H54 (cell line): ENCODE measurements around the gene MYCBPAP.

ENCODE experiments used
- DNase-seq: peaks from one replicate; pipeline ENCODE4 v3.0.0; 2011; ENCODE audit warnings: low spot score, mixed read lengths; ENCODE audit not compliant: insufficient read length
- FAIRE-seq: peaks from 3 replicates; lab custom pipeline; 2011; peaks lifted over from hg19 to GRCh38; lab: Jason Lieb, UNC
- POLR2A ChIP-seq: IDR thresholded peaks from 2 replicates; pipeline ENCODE4 v1.6.1; 2011; ENCODE audit warnings: low read depth, mild to moderate bottlenecking, low read length

MYCBPAP gene

DNA sequence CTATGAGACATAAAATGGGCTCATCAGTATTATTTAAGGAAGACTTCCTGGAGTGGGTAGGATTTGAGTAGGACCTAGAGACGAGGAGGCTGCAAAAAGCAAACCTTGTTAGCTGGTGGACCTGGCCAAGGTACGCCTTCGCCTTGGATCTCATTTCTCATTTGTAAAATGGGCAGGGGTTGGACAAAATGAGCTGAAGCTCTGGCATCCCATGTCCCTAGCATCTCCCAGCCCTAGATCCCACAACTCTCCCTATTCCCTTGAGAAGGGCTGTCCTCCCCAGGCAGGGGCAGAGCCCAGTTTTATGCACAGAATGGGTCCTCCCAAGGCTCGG is 38.4 kb downstream of the MYCBPAP start:
- no peak for TF ChIP-seq POLR2A
- FAIRE-seq, result no peak
- DNase-seq, result no peak

DNA sequence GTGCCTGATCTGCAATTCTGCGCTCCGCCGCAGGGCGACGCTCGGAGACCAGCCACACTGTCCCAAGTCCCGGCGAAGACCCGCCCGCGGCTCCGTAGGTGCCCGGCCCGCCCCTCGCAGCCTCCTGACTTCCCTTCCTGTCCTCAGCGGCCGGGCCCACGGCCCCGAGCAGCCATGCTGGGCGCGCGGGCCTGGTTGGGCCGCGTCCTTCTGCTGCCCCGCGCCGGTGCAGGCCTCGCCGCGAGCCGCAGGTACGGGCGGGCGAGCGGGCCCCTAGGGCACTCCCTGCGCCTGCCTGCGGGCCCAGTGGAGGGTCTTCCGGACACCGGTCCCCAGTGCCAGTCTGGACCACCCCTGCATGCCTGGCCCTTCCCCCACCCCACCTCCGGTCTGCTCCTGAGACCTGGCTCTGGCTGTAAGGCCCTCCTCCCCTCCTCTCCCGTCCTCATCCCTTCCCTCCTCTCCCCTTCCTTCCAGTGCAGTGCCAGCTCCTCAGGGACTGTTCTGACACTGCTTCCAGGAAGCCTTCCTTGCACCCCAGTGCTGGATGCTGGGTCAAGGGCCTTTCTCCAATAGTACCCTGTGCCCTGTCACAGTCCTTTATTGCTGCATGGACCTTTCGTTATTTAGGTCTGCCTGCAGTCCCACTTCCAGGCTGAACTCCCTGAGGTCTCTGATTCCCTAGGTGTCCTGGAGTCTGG is 38.9 kb downstream of the MYCBPAP start, which contains the start of gene SPATA20:
TSS of gene SPATA20 (plus strand) at position 140 of the 701 bp plus-strand sequence. CDS start at position 175, 35 bp downstream.
- FAIRE-seq, result no peak
- peak; percentile 84 for TF ChIP-seq POLR2A

DNA sequence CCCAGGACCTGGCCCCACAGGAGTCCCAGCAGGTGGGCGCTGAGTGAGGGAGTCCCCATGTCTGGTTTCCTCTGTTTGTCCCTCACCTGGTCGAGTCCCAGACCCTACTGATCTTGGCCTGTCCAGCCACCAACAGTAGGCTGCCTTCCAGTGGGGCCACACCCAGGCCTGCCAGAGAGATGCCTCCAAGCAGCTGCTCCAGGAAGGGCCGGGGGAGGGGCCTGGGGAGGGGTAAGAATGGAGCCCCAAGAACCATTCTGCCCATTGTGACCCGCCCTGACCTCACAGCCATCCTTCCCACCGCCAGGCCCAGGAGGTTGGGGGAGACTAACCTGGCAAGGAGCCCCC is 39.5 kb downstream of the MYCBPAP start:
- TF ChIP-seq POLR2A, result no peak
- DNase-seq, result no peak
- no peak for FAIRE-seq

More for the DNA sequence above, 38.9 kb downstream of the MYCBPAP start, which contains the start of gene SPATA20:
- peak; percentile 96 for DNase-seq

DNA sequence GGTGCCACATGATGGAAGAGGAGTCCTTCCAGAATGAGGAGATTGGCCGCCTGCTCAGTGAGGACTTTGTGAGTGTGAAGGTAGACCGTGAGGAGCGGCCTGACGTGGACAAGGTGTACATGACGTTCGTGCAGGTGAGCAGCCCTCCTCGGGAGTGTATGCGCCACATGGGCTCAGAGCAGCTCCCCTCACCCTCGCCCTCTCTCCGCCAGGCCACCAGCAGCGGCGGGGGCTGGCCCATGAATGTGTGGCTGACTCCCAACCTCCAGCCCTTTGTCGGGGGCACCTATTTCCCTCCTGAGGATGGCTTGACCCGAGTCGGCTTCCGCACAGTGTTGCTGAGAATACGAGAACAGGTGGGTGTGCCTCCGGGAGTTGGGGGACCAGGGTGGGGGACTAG is 40.6 kb downstream of the MYCBPAP start:
- no peak for FAIRE-seq
- TF ChIP-seq POLR2A, result no peak
- DNase-seq, result no peak

DNA sequence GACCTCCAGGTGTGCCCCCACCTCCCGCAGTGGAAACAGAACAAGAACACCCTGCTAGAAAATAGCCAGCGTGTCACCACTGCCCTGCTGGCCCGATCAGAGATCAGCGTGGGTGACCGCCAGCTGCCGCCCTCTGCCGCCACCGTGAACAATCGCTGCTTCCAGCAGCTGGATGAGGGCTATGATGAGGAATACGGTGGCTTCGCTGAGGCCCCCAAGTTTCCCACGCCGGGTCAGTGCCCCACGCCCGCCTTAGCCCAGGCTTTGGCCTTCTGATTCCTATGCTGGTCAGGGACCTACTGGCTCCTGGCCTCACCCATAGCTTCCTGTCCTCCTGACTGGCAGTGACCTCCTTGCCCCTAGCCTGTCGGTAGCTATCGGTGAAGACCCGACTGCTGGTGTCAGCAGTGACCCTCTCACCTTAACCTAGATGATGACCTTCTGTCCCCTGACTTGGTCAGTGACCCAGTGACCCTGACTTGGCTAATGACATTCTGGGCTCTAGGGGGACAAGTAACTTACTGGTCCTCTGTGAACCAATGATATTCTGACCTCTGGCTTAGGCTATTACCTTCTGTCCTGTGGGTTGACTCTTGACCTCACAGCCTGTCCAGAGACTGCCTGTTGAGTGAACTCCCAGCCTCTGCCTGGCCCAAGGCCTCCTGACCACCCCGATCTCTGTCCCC is 41.2 kb downstream of the MYCBPAP start:
- no peak for DNase-seq
- no peak for TF ChIP-seq POLR2A
- no peak for FAIRE-seq

DNA sequence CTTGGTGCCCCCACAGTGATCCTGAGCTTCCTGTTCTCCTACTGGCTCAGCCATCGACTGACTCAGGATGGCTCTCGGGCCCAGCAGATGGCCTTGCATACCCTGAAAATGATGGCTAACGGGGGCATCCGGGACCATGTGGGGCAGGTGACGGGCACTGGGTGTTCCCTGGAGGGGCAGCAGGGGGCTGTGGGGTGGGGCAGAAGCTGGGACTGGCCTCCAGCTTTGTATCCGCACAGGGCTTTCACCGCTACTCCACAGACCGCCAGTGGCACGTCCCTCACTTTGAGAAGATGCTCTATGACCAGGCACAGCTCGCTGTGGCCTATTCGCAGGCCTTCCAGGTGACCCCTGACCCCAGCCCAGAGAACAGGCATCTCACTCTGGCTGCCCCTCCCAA is 41.7 kb downstream of the MYCBPAP start:
- no peak for DNase-seq
- no peak for FAIRE-seq
- TF ChIP-seq POLR2A, result no peak

DNA sequence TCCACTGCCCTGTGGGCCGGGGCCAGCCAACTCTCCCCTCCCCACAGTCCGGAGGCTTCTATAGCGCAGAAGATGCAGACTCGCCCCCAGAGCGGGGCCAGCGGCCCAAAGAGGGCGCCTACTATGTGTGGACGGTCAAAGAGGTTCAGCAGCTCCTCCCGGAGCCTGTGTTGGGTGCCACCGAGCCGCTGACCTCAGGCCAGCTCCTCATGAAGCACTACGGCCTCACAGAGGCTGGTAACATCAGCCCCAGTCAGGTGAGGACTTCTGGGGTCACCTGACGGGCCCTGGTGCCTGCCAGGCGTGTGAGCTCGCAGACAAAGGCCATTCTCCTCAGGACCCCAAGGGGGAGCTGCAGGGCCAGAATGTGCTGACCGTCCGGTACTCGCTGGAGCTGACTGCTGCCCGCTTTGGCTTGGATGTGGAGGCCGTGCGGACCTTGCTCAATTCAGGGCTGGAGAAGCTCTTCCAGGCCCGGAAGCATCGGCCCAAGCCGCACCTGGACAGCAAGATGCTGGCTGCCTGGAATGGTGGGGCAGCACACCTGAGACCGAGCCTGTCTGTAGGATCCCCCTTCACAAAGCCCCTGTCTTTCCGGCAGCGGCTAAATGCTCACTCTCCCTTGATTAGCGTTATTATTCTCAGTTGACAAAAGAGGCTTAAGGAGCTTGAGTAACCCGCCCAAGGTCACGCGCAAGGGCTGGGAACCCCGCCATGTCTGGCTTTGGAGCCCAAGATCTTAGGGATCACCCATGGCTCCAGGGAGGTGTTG is 42.6 kb downstream of the MYCBPAP start:
- DNase-seq (peak; percentile 82), FAIRE-seq (no peak)
- no peak for TF ChIP-seq POLR2A

DNA sequence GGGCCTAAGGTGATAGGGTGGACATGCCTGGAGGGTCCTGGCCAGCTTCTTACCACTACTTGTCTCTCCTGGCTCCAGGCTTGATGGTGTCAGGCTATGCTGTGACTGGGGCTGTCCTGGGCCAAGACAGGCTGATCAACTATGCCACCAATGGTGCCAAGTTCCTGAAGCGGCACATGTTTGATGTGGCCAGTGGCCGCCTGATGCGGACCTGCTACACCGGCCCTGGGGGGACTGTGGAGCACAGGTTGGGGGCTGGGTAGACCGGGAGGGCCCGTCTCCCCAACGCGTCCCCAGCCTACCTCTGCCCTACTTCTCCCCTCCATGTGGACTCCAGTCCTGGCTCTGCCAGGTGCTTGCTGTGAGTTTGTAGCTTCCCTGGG is 43.2 kb downstream of the MYCBPAP start:
- FAIRE-seq, result no peak
- no peak for TF ChIP-seq POLR2A
- DNase-seq, result no peak

DNA sequence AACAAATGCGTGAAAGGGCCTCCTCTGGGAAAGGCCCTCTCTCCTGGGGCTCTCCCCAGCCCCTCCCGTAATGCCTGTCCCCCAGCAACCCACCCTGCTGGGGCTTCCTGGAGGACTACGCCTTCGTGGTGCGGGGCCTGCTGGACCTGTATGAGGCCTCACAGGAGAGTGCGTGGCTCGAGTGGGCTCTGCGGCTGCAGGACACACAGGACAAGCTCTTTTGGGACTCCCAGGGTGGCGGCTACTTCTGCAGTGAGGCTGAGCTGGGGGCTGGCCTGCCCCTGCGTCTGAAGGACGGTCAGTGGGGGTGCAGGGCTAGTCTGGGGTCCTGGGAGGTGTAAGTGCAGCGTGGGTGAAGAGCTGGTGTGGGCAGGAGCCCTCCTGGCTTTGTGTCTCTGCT is 43.6 kb downstream of the MYCBPAP start:
- DNase-seq (no peak), FAIRE-seq (no peak)
- no peak for TF ChIP-seq POLR2A

DNA sequence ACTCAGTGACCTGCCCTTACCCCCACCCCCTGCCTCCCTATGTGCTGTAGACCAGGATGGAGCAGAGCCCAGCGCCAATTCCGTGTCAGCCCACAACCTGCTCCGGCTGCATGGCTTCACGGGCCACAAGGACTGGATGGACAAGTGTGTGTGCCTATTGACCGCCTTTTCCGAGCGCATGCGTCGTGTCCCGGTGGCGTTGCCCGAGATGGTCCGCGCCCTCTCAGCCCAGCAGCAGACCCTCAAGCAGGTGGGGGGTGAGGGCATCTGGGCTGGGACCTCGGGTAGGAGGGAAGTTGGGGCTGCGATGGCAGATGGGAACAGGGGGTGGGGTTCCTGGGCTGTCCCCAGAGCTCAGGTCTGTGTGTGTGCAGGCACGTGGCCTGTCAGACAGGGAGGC is 46.0 kb downstream of the MYCBPAP start:
- no peak for TF ChIP-seq POLR2A
- FAIRE-seq (no peak), DNase-seq (no peak)

DNA sequence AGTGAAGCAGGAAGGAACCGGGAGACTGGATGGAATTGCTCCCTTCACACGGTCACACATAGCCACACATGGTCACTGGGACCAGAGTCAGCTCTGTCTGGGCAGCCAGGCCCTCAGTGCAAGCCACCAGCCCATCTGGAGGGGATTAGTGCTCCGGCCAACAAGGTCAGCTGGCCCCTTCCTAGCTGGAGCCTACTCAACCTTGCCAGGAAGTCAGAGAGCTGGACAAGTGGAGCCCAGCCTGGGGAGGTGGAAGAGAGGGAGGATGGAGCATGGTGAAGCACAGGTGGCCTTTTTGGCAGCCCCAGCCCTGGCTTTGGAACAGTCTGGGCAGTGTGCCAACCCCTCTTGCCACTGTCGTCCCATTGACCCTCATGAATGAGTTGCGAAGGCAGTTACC is 48.6 kb downstream of the MYCBPAP start:
- FAIRE-seq (no peak), DNase-seq (no peak)
- no peak for TF ChIP-seq POLR2A

DNA sequence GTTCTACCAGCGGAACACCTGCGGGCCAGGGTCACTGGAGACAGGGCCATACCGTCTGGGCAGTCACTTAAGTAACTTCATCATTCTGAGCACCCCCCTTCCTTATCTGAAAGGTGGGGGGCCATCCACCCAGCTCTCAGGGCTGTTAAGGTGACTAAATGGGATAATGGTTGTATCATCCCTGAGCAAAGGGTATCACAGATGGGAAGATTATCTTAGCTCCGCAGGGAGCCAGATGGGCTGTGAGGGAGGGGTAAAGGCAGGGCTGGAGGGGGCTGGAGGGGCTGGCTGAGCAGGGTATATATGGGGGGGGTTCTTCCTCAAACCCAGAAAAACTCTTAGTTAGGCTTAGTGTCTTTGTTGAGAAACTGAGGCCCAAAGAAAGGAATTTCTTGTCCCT is 49.4 kb downstream of the MYCBPAP start:
- DNase-seq (no peak), FAIRE-seq (no peak)
- no peak for TF ChIP-seq POLR2A

DNA sequence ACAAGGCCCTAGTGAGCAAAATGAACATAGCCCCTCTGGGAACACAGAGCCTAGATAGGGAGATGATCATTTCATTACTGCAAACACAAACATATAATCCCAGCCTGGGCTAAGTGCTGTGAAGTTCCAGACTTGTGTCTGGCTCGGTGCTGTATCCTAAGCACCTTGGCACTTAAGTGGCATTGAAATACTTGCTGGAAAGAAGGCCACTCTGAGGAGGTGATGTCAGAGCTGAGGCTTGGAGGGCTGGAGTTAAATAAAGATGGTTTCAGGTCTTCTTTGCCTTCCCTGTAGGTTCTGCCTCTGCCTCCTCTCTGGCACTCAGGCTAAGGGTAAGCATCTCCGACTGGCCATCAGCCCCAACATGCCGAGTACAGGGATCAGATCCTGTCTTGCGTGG is 49.9 kb downstream of the MYCBPAP start:
- TF ChIP-seq POLR2A, result no peak
- DNase-seq (no peak), FAIRE-seq (no peak)

DNA sequence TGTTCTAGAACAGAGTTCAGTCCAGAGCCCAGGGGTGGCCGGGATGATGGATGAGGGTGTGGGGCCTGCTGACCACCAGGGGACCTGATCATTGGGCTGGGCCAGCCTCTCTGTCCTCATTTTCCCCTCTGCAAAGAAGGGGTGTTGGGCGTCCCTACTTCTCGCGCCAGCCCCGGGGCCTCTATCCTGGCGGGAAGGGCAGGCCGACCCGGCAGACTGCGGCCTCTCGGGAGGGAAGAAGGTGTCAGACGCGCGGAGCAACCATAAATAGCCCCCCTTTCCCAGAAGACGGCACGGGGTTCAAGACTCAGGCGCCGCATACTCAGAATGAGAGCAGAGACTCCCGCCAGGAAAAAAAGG is 50.3 kb downstream of the MYCBPAP start:
- DNase-seq (no peak), FAIRE-seq (no peak)
- TF ChIP-seq POLR2A, result no peak
